Measurements from ENCODE around the gene RPTOR.

Gene RPTOR

GRCh38 chr17:80592243-80592642 lies 47.6 kb downstream of the RPTOR start:
- no peak for DNase-seq

- DNase-seq = no peak
Observed at GRCh38 chr17:80593181-80593580, 48.5 kb downstream of the RPTOR start.

GRCh38 chr17:80594431-80595269 lies 50.0 kb downstream of the RPTOR start:
- peak; percentile 65 for DNase-seq

GRCh38 chr17:80596760-80597608 lies 52.3 kb downstream of the RPTOR start:
- DNase-seq = no peak

- DNase-seq = peak; percentile 31
Observed at GRCh38 chr17:80598813-80599545, 54.3 kb downstream of the RPTOR start.

- no peak for DNase-seq
Observed at GRCh38 chr17:80599546-80600305, 55.1 kb downstream of the RPTOR start.

GRCh38 chr17:80601146-80601545 lies 56.5 kb downstream of the RPTOR start:
- no peak for DNase-seq

- DNase-seq = no peak
Observed at GRCh38 chr17:80603396-80603795, 58.8 kb downstream of the RPTOR start.

GRCh38 chr17:80604009-80604669 lies 59.5 kb downstream of the RPTOR start:
- DNase-seq = no peak

- no peak for DNase-seq
Observed at GRCh38 chr17:80604670-80605010, 60.0 kb downstream of the RPTOR start.

GRCh38 chr17:80605326-80606066 lies 60.9 kb downstream of the RPTOR start:
- DNase-seq = no peak

- no peak for DNase-seq
Observed at GRCh38 chr17:80608326-80608725, 63.7 kb downstream of the RPTOR start.

GRCh38 chr17:80609757-80610156 lies 65.1 kb downstream of the RPTOR start:
- DNase-seq = no peak

GRCh38 chr17:80611816-80612215 lies 67.2 kb downstream of the RPTOR start:
- no peak for DNase-seq

- DNase-seq = no peak
Observed at GRCh38 chr17:80612997-80613731, 68.5 kb downstream of the RPTOR start.

- no peak for DNase-seq
Observed at GRCh38 chr17:80613732-80614071, 69.1 kb downstream of the RPTOR start.

GRCh38 chr17:80614332-80615047 lies 69.9 kb downstream of the RPTOR start:
- no peak for DNase-seq

GRCh38 chr17:80615376-80615775 lies 70.7 kb downstream of the RPTOR start:
- no peak for DNase-seq

- DNase-seq = no peak
Observed at GRCh38 chr17:80616705-80617104, 72.1 kb downstream of the RPTOR start.

- DNase-seq = no peak
Observed at GRCh38 chr17:80618304-80618703, 73.7 kb downstream of the RPTOR start.

All from NCI-H1694 treated with DMSO at 0.1 percent for 48 hours (cell line).